ENCODE results near the gene AKR1B15.
"Not testable (repeated sequence)": the region's sequence is repeated elsewhere in the genome, so short reads cannot be mapped to it uniquely, and the experiment has no call there.

Gene AKR1B15

DNA sequence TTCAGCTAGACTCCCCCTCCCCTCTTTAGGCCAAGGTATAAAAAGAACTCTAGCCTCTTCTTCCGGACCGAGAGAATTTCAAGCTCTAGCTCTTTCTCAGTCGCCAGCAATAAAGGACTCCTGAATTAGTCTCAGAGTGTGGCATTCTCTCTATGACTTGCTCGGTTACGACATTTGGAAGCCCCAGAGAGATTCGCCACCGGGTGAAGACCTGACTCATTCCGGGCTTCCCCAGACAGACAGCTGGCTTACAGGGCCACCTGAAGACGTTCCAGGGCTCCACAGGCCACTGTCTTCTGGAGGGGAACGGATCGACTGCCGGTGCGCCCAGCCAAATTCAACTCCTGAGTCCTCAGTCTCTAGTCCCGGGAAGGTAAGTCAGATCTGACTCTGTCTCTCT, at the start of gene AKR1B15:
TSS of gene AKR1B15 (plus strand) at position 234 of the 400 bp plus-strand sequence. CDS start 15,510 bp downstream, outside the sequence.
- no peak for DNase-seq

DNA sequence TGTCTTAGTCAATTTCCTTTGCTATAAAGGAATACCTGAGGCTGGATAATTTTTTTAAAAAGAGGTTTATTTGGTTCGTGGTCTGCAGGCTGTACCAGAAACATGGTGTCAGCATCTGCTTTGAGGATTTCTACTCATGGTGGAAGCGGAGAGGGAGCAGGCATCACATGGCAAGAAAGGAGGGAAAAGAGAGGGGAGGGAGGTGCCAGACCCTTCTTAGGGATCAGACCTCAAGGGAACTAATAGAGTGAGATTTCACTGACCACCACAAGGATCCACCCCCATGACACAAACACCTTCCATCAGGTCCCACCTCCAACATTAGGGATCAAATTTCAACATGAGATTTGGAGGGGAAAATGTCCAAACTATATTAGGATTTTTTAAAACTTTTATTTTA, 48.5 kb upstream of the AKR1B15 start:
- no peak for DNase-seq

DNA sequence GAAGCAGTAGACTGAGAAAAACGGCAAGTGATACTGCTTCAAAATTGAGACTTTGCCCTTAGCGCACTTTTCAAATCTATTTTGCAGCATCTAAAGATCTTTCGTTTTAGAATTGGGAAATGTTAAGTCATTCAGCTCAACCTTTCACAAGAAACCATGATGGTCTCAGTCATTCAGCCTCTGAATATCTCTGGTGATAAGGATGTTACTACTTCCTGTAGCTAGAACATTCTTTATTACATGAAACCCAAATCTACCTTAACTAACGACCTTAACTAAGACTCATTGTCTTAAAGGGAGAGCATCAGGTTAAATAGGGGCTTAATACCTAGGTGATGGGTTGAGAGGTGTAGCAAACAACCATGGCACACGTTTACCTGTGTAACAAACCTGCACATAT, 47.9 kb upstream of the AKR1B15 start:
- no peak for DNase-seq

DNA sequence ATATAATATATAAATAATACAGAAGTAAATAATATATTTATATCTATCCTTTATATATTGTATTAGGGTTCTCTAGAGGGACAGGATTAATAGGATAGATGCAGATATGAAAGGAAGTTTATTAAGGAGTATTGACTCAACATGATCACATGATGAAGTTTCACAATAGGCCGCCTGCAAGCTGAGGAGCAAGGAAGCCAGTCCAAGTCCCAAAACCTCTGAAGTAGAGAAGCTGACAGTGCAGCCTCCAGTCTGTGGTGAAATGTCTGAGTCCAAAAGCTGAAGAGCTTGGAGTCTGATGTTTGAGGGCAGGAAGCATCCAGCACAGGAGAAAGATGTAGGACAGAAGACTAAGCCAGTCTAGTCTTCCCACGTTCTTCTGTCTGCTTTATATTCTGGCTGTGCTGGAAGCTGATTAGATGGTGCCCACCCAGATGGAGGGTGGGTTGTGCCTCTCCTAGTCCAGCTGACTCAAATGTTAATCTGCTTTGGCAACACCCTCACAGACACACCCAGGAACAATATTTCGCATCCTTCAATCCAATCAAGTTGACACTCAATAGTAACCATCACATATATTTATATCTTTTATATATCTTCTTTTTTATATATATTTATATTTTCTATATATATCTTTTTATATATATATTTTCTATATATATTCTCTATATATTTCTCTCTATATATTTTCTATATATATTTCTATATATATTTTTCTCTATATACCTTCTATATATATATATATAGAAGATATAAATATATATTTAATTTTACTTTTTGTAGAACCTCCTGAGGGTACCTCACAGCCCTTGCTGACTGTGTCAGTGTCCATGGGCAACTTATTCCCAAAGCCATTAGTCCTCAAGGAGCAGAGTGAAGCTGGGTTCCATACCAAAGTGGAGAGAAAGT, 46.2 kb upstream of the AKR1B15 start:
- DNase-seq, result no peak

DNA sequence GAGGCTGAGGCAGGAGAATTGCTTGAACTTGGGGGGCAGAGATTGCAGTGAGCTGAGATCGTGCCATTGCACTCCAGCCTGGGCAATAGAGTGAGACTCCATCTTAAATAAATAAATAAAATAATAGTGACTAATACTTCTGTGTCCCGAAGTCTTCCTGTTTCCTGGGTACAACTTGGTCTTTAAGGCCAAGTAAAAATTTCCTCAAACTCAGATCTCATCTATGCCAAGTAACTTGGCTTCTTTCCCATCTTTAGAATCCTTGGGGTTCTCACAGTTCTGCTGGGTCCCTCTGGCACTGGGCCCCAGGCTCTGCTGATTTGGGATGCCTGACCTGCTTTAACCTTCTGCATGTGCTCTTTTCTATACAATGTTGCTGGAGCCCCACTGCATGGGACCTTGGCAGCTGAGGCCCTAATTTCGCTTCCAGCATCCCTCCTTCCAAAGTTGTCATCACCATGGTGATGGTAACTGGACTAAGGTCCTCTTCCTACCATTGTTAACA, 44.2 kb upstream of the AKR1B15 start:
- DNase-seq, result no peak

DNA sequence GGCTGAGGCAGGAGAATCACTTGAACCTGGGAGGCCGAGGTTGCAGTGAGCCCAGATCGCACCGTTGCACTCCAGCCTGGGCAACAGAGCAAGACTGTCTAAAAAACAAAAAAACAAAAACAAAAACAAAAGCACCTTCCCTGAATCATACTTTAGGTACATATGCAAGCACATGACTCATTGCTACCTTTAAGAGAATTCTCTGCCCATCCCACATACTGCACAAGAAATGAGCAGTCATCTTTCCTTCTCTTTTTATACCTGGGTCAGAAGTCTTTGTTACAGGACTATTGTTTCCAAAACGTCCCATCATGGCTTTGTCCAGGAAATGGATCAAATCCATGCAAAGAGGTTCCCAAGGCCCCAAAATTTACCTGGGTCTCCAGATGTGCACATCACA, 43.1 kb upstream of the AKR1B15 start:
- no peak for DNase-seq

DNA sequence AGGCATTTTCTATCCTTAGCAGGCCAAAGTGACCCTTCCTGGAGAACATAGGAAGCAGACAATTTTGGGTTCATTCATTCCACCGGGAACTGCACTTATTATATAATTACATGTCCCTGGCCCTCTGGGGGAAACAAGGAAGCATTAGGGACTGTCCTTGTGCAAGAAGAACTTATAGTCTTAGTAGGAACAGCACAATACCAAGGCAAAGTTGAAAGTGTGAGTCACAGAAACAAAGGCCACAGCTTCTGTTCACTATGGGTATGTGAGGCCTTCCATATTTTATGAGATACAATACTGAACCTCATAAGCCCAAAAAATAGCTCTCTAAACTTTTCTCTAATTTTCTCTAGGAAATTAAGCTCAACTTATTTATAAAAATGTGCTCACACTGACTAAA, 39.9 kb upstream of the AKR1B15 start:
- DNase-seq, result no peak

DNA sequence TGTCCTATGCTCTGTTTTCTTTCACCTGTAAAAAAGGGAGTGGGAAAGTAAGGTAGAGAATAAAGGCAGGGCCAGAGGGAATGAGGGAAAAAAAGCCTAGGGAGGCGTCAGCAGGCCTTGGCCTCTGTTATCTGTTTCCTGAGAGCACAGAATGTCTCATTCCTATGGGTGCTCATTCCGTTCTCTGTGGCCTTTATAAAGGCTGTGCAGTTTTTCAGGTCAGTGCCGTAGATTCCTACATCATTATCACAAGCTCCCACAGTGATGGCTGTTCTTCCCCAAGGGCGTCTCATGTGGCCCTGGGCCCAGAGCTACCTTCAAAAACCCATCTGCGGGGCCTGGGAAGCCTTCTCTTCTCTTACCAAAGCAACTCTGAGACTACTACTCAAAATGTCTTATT, 38.3 kb upstream of the AKR1B15 start:
- DNase-seq, result no peak

DNA sequence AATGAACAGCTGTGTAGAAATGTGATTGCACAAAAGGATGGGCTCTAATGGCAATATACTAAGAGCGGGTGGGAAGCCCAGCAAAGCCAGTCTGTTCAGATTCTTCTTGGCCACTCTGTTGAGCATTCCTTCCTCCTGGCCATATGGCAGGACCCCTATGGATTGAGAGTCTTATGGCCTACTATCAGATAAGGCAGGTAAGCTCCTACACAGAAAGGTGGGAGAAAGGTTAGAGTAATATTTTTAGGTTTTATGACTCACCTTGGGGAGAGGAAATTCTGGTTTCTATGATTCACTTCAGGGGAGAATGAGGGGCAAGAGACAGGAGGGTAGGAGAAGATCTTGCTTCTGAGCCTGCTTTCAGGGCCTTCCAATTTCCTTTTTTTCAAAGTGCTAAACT, 36.6 kb upstream of the AKR1B15 start:
- DNase-seq, result no peak

DNA sequence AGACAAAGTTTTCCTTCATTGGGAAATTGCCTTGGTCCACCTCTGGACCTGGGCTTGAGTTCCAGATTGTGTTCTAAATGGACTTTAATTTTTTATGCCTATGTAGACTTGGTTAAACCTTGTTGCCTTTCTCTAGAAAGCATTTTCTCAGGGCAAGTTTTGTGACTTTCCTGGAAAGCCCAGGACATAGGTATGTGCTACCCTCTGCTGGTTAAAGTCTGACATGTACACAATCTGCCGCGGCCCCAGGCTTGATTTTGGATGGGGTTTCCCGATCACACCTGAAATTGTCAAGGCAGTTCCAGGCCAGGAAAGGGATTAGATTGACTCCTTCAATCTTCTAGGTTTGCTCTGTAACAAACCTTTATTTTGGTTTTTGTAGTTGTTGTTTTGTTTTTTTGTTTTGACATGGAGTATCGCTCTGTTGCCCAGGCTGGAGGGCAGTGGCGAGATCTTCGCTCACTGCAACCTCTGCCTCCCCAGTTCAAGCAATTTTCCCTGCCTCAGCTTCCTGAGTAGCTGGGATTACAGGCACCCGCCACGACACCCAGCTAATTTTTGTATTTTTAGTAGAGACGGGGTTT, 35.6 kb upstream of the AKR1B15 start:
- DNase-seq, result peak; percentile 39

DNA sequence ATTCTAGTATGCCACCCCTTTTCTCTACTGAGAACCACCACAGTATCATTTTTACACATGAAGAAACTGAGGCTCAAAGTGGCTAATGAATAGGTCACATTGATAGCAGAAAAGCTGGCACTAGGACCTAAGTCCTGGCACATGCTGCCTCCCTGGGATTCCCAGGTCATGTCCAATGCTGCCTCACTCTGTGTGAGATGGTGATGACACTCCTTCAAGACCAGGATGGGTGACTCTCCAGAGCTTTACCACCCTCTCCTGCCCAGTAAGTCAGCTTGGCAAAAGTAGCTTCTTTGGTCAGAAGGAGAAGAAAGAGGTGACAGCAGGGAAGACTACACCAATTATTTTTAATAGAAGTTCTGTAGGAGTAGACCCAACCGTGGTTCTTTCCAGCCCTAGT, 34.8 kb upstream of the AKR1B15 start:
- DNase-seq, result no peak

DNA sequence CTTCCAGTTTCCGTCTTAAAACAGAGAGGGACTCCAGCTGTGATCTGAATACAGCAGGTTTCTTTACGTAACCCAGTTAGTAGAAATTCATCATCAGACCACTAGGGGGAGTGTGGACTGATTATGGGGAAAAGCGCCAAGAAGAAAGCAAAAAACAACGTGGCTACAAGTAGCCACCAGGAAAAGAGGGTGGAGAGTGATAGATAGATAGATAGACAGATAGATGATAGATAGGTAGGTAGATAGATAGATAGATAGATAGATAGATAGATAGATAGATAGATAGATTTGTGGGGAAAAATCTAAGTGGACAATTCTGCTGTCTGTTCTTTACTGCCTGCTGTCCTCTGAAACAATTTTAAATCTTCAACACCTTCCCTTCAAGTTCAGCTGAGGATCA, 34.2 kb upstream of the AKR1B15 start:
- peak; percentile 76 for DNase-seq

DNA sequence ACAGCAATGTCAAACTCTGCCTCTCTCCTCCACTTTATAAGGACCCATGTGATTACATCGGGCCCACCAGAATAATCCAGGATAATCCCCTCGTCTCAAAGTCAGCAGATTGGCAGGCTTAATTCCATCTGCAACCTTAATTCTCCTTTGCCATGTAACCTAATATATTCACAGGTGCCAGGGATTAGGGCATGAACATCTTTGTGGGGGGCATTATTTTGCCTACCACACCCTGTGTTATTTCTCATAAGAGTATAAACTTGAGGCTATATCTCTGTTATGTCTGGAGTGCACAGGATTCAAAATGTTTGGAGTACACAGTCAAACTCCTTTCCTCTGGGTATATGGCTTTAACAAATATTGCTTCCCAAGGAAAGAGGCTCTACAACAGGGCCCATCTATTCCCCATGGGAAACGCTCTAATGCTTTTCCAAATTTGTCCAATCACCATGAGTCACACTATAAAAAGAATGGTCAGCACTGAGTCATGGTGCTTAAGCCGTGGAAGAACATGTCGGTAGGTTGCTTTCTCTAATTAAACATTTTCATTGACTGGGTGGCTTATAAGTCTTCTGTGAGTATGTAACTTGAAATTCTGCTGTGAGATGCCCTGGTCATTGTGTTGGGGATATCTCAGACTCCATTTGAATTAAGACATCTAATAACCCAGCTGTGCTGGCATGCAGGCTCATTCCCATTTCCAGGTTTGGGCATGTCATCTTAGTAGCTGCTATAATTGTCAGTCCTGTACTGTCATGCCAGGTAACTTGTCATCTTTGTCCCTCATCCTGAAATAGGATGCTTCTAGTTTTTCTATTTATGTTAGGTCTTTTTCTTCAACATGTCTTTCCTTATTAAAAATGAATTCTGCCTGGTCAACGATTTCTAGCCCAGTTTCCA, 33.1 kb upstream of the AKR1B15 start:
- DNase-seq, result no peak

DNA sequence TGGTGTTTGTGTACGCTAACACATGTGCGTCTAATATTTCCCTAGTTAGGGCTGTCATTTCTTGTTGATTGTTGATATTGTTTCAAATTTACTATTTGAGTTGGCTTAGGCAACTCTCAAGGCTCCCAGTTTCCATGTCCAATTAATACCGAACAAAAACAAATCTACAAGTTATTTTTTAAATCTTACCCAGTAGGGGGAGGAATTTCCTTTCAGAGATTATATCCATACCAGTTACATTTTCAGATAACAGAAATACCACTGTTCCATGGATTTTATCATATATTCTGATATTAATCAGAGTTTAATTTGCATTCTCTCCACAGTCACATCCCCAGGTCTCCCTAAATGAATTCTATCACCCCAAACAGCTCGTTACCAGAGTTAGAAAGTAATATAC, 28.8 kb upstream of the AKR1B15 start:
- no peak for DNase-seq

DNA sequence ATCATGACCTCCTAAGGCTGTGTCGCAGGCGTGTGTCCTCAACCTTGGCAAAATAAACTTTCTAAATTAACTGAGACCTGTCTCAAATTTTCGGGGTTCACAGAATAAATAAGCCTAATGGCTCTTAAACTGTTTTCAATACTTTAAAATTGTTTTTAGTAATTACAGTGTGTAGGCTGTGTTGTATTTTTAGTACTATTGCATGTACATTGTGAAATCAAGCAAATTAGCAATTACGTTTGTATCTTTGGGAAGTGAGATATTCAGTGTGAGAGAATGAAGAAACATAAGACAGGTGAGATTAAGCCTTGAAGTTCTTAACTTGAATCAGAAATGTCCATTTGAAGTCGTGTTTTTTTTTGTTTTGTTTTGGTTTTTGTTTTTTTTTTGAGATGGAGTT, 26.3 kb upstream of the AKR1B15 start:
- DNase-seq, result no peak

DNA sequence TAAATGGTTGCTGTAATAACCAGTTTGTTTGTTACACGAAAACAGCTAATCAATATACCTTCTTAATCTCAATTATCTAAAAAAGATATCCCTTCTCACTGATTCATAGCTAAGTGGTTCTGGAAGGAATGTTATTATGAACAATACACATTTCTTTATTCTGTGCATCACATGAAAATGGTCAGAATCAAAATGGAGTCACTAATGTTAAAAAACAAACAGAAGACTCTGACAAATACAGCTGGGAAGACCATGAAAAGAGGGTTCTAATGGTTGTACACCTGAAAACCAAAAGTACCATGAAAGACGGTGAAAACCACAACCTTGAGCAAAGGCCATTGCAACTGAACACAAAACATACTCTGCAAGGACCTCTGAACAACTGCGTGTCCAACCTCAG, 23.5 kb upstream of the AKR1B15 start:
- not testable (repeated sequence) for DNase-seq

DNA sequence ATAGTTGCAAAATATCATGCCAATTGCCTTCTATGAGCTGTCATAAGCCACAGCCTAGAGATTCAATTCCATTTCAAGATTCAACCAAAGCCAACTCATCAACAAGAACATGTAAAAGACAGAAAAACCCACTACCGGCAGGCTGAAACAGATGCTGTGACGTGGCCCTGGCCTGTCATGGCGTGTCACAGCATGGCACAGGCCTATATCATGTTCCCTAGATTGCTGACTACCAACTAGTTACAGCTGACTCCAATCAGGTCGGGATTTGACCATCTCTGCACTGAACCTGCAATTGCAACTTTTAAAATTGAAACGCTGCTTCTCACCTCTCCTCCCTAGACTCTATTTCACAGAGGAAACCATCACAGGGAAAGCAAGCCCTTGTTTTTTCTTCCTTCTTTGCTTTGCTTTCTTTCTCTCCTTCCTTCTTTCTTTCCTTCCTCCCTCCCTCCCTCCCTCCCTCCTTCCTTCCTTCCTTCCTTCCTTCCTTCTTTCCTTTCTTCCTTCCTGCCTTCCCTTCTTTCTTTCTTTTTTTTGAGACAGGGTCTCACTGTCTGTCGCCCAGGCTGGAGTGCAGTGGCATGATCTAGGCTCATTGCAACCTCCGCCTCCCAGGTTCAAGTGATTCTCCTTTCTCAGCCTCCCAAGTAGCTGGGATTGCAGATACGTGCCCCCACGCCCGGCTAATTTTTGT, 22.2 kb upstream of the AKR1B15 start:
- DNase-seq, result not testable (repeated sequence)

DNA sequence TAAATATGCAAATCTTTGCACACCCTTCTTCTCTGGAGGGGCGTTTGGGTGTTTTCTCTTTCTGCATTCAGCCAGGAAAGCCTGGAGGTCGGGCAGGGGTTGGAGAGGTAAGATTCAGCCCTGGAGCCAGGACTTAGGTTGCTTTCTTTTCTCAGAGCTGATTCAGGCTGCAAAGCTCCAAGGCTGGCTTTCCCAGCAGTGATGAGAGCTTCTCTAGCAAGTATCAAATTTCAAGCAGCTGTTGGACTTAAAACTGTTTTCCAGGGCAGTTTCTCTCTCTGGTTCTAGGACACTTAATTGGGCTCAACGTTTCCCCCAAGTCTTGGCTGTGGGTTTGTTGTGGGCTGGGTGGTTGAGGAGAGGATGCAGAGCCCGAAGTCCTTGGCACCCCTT, 20.9 kb upstream of the AKR1B15 start:
- no peak for DNase-seq

DNA sequence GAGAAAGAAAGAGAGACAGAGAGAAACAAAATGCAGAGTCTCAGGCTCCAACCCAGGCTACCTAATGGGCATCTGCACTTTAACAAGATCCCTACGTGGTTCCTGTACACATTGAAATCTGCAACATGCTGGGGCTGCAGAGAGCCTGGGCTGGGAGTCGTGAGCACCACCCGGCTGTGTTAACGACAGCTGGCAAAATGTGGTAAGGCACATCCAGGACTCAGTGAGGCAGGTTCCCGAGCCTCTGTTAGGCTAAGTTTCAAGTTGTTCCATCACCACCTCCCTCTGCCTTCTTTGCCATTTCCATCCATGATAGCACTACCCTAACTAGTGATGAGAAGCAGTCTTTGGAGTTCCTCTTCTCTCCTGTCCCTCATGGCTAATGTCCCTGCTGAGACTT, 20.2 kb upstream of the AKR1B15 start:
- DNase-seq, result no peak

DNA sequence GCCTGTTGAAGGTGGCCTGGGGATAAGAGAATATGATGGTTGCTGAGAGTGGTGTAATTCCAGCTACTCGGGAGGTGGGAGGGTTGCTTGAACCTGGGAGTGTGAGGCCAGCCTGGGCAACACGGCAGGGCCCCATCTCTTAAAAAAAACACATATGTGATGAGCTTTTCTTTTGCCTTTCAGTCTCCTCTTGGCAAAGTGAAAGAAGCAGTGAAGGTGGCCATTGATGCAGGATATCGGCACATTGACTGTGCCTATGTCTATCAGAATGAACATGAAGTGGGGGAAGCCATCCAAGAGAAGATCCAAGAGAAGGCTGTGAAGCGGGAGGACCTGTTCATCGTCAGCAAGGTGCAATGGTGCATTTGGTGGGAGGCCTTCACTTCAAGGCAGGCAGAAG, 18.4 kb upstream of the AKR1B15 start:
- DNase-seq, result no peak

DNA sequence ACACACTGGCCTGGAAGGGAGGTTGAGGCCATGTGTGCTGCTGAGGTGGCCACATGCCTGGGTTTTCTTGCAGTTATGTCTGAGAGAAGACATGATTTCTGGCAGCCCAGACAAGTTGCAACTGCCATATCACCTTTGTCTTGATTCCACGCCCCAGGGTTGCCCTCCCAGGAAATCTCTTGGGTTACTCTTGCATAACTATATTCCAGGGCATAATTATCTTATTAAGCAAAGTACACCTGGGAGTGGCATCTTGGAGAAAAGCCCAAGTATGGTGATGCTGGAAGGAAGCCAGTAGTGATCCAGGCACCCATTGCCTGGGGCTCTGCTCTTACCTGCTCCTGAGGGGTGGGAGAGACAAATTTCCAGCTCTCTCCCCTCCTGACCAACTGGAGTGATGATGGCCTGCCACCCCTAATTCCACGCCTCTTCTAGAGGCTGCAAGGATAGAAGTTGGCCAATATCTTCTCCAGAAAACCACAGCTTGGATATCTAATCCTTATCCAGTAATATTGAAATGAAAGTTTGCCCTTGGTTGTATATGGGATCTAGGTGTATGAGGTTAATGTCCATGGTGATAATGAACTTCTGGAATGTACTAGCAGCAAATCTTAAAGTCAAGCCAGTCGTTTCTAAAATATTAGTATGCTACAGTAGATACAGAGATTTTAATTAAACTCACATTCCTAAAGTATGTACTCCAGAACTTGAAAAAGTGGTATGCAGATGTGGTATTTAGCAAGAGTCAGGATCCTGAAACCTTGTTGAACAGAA, 16.5 kb upstream of the AKR1B15 start:
- no peak for DNase-seq

DNA sequence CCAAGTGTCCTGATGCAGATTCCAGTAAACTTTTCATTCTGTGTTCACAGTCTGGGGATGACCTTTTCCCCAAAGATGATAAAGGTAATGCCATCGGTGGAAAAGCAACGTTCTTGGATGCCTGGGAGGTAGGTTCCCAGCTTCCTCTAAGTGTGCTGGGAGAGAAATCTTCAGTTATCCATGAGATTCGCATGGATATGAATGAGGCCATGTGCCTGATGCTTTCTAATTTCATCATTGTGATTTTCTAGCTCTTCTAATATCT, 16.0 kb upstream of the AKR1B15 start:
- DNase-seq, result no peak
